ENCODE measurements around the gene LRP1B. TPM values are rescaled to one million over a fixed set of nuclear protein-coding genes. Genes with fewer than 3 reads are reported as not detected.
A peak's percentile ranks its signal among the peaks of the same experiment; 100 is the strongest.

LRP1B gene
- total and polyA plus RNA-seq, 2 of the 8 experiments (the other 6 are each of a cell fraction or from before 2014, with no cell fraction given), result 0.03 TPM; not detected in 1

DNA sequence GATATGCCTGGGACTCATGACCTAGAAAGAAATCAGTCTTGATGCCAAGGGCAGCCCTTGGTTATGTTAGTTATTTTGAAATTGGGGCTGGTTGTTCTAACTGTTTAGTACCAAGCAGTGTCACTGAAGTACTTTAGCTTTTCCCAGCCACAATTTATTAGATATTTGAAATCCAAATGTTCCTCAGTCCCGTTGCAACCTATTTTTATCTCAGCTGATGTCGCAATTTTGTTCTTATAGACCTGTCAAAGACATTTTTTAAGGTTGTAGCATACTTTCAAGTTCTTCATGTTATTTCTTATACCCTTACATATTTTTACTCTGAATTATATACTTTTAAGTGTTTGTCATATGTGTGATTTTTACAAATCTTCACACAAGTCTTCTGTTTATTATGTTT, 100.1 kb downstream of the LRP1B start:
- no peak overlapping the region for H3K18ac ChIP-seq (ENCODE audit: extremely low read depth, low read length)
- DNase-seq (ENCODE audit: low read depth in 1 of 2, low spot score in 2 of 2) (no peak), FAIRE-seq (no peak)
- H3K9me3 ChIP-seq (ENCODE audit: insufficient read depth in 2 of 2, low read depth in 1 of 2, low read length in 1 of 2), result 0 out of 4 replicates have a peak, but pooled peaks cover 0 to 3% of the 10 kb centered on the region in 2 experiments
- no peak overlapping the region for H2BK20ac ChIP-seq (ENCODE audit: low read length)
- no peak overlapping the region for H2BK15ac ChIP-seq (ENCODE audit: low read length)
- no peaks in the 10 kb centered on the region; a peak in 4 of 7 replicates for H3K4me1 ChIP-seq (replicated peaks in 1 of 4; ENCODE audit: control insufficient read depth in 3 of 4, insufficient read depth in 4 of 4, low read length in 3 of 4)
- H3K23ac ChIP-seq (ENCODE audit: insufficient read length), result no peak overlapping the region
- H3K9ac ChIP-seq (replicated peaks in 1 of 4; ENCODE audit: extremely low read depth in 1 of 4, low read depth in 3 of 4, low read length in 3 of 4), result no peak overlapping the region
- H3K79me1 ChIP-seq (ENCODE audit: low read depth, low read length), result no peaks in the 10 kb centered on the region
- H3K79me2 ChIP-seq (ENCODE audit: control insufficient read depth in 1 of 2, insufficient read depth in 2 of 2, low read length in 2 of 2), result no peaks in the 10 kb centered on the region
- TF ChIP-seq CTCF (IDR thresholded peaks at IDR 0.05; ENCODE audit: control extremely low read depth in 1 of 3, insufficient read depth in 1 of 3, low read depth in 1 of 3, low read length in 3 of 3) (no peak), CEBPB (IDR thresholded peaks at IDR 0.05; ENCODE audit: low read depth, low read length) (peak; percentile 42; the same call in 1 of the 2 replicates)
- H3K4me2 ChIP-seq (ENCODE audit: insufficient read depth in 1 of 2, low read depth in 2 of 2, low read length in 2 of 2), result no peak overlapping the region
- H2BK120ac ChIP-seq (replicated peaks; ENCODE audit: low read depth, low read length), result no peak overlapping the region
- H2BK12ac ChIP-seq (ENCODE audit: low read depth, low read length), result no peak overlapping the region
- no peak overlapping the region for H3K4ac ChIP-seq (replicated peaks; ENCODE audit: insufficient read length, low read depth, low read length)
- no peaks in the 10 kb centered on the region for H3K27me3 ChIP-seq (replicated peaks in 1 of 4; ENCODE audit: control insufficient read depth in 3 of 4, extremely low read depth in 1 of 4, insufficient read depth in 3 of 4, low read length in 3 of 4)
- no peak overlapping the region for H3K27ac ChIP-seq (ENCODE audit: low read depth, low read length)
- H4K20me1 ChIP-seq (replicated peaks in 1 of 2; ENCODE audit: control insufficient read depth in 1 of 2, insufficient read depth in 2 of 2, low read length in 2 of 2), result no peaks in the 10 kb centered on the region
- POLR2A ChIA-PET (ENCODE audit: partially characterized antibody), result no interaction called here
- no peak overlapping the region for H2AK5ac ChIP-seq (ENCODE audit: low read depth, low read length)
- no peak overlapping the region for H4K8ac ChIP-seq (ENCODE audit: extremely low read depth, insufficient read depth, low read length)
- H3K14ac ChIP-seq (ENCODE audit: insufficient read length), result no peak overlapping the region
- H3K56ac ChIP-seq (replicated peaks; ENCODE audit: insufficient read length, low read depth, low read length), result no peak overlapping the region
- no peak overlapping the region for H4K5ac ChIP-seq (ENCODE audit: insufficient read length, low read depth, low read length)
- no peak overlapping the region for H3K4me3 ChIP-seq (ENCODE audit: extremely low read depth in 1 of 4, insufficient read depth in 2 of 4, low read depth in 3 of 4, low read length in 4 of 4)
- no peaks in the 10 kb centered on the region for H3K36me3 ChIP-seq (ENCODE audit: control insufficient read depth in 2 of 4, insufficient read depth in 4 of 4, low read length in 3 of 4)
- H4K91ac ChIP-seq (replicated peaks; ENCODE audit: insufficient read length, low read length), result no peak overlapping the region
- H2AFZ ChIP-seq (ENCODE audit: low read length), result no peak overlapping the region
- 95% methylated on average over 2 of the region's 2 CpGs; no CpG with 5 or more reads in 1 of the 2 experiments for WGBS, 2 experiments (ENCODE audit: extremely low coverage in 1 of 2, insufficient coverage in 1 of 2, insufficient read length in 1 of 2, insufficient replicate concordance in 2 of 2, low coverage in 1 of 2, low lambda C conversion rate in 2 of 2, missing lambda C conversion rate in 1 of 2)
- CTCF ChIA-PET (ENCODE audit: partially characterized antibody), result interaction anchor here (1.1 kb wide), 1 partner anchor 56 kb away, joined by 5 read pairs; no protein-coding TSS in a partner anchor
- no peak overlapping the region for H2BK5ac ChIP-seq (ENCODE audit: low read depth, low read length)
- H3K23me2 ChIP-seq (ENCODE audit: low read depth, low read length), result no peaks in the 10 kb centered on the region; the same call in 1 of the 2 replicates

Data from H1 (cell line).